Measurements from ENCODE around the gene MFRP.

MFRP gene

DNA sequence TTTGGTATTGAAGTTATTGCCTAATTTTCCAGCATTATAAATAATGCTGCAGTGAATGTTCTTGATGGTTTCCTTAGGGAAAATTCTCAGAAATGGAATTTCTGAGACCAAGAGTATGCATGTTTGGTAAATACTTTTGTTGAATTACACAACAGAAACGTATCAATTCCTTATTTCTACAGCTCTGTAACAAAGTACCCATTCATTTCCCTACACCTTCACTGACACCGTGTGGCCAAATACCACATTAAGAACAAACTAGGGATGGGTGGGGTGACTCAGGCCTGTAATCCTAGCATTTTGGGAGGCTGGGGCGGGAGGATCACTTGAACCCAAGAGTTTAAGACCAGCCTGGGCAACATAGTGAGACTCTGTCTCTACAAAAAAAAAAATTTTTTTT, 51.3 kb downstream of the MFRP start:
- no peak for DNase-seq (ENCODE audit: low read depth in 2 of 2)

DNA sequence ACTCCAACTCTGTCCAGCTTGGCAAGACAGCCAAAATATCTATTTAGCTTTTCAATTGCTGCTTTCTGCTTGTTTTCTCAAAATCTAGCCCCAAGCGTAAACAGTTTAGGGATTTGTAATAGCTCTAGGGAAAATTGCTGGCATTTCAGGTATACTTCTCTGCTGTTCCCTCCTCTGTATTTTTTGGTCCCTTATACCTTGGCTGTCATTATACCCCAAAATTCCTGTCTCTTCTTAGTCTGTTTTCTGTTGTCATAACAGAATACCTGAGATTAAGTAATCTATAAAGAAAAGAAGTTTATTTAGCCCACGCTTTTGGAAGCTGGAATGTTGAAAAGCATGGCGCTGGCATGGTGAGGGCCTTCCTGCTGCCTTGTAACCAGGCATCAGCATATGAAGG, 53.0 kb downstream of the MFRP start:
- DNase-seq (ENCODE audit: low read depth in 2 of 2) = no peak

DNA sequence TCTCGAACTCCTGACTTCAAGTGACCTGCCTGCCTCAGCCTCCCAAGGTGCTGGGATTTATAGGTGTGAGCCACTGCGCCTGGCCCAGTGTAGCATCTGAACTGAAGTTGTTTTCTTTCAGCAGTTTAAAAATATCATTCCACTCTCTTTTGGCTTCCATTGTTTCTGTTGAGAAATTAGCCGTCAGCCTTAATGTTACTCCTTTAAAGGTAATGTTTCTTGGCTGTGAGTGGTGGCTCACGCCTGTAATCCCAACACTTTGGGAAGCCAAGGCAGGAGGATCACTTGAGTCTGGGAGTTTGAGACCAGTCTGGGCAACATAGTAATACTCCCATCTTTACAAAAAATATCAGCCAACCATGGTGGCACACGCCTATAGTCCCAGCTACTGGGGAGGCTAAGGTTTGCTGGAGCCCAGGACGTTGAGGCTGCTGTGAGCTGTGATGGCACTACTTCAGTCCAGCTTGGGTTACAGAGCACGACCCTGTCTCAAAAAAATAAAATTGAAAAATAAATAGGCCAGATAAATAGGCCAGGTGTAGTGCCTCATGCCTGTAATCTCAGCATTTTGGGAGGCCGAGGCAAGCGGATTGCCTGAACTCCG, 55.5 kb downstream of the MFRP start:
- DNase-seq (ENCODE audit: low read depth in 2 of 2) = no peak

Measured in fibroblast of skin of left quadriceps (primary cell).